ENCODE measurements around the gene RAB36. TPM values are rescaled to one million over a fixed set of nuclear protein-coding genes. Genes with fewer than 3 reads are reported as not detected.

Gene RAB36
- total RNA-seq, 2 donors from 2014 or later = 2.6 to 3.3 TPM

GRCh38 chr22:23213022-23213555 is 67.8 kb downstream of the RAB36 start:
- no peak overlapping the region for H3K4me3 Mint-ChIP-seq
- H3K27me3 Mint-ChIP-seq (ENCODE audit: insufficient read depth) = no peaks in the 10 kb centered on the region
- Histone ChIP-seq H3K27me3 (ENCODE audit: control insufficient read depth, insufficient read depth, low read length, poor library complexity, severe bottlenecking) (no peaks in the 10 kb centered on the region), H3K27ac (ENCODE audit: low read depth, low read length) (peak overlapping the region; percentile 52), H3K36me3 (ENCODE audit: control insufficient read depth, insufficient read depth, low read length) (peaks cover 25% of the 10 kb centered on the region), H3K9me3 (ENCODE audit: control insufficient read depth, low read length) (no peaks in the 10 kb centered on the region), H3K9ac (ENCODE audit: extremely low read depth, low read length, poor library complexity, severe bottlenecking) (no peak overlapping the region), H3K4me3 (ENCODE audit: low read length) (no peak overlapping the region), H3K4me1 (ENCODE audit: control insufficient read depth, insufficient read depth, low read length) (peaks cover 15% of the 10 kb centered on the region)
- H3K36me3 Mint-ChIP-seq (ENCODE audit: low read depth) = peaks cover 25% of the 10 kb centered on the region
- no peak for TF ChIP-seq CTCF (conservative IDR thresholded peaks at IDR 0.05)
- H3K27ac Mint-ChIP-seq = no peak overlapping the region
- WGBS, 2 experiments (ENCODE audit: insufficient coverage in 1 of 2, insufficient read length in 1 of 2) = 93 to 95% methylated on average over 12 to 13 of the region's 13 CpGs
- peaks cover 42% of the 10 kb centered on the region for H3K4me1 Mint-ChIP-seq
- no peaks in the 10 kb centered on the region for H3K9me3 Mint-ChIP-seq
- DNase-seq = no peak

GRCh38 chr22:23213581-23214334 is 68.5 kb downstream of the RAB36 start:
- H3K9me3 Mint-ChIP-seq = no peaks in the 10 kb centered on the region
- H3K36me3 Mint-ChIP-seq (ENCODE audit: low read depth) = peaks cover 23% of the 10 kb centered on the region
- no peak overlapping the region for H3K27ac Mint-ChIP-seq
- no peaks in the 10 kb centered on the region for H3K27me3 Mint-ChIP-seq (ENCODE audit: insufficient read depth)
- peaks cover 48% of the 10 kb centered on the region for H3K4me1 Mint-ChIP-seq
- H3K4me3 Mint-ChIP-seq = no peak overlapping the region
- no peak for DNase-seq
- no peak overlapping the region for H3K27ac ChIP-seq (ENCODE audit: low read depth, low read length)
- 94% methylated on average over 7 to 11 of the region's 11 CpGs for WGBS, 2 experiments (ENCODE audit: insufficient coverage in 1 of 2, insufficient read length in 1 of 2)
- H3K9ac ChIP-seq (ENCODE audit: extremely low read depth, low read length, poor library complexity, severe bottlenecking) = no peak overlapping the region
- TF ChIP-seq CTCF (conservative IDR thresholded peaks at IDR 0.05) = no peak
- H3K27me3 ChIP-seq (ENCODE audit: control insufficient read depth, insufficient read depth, low read length, poor library complexity, severe bottlenecking) = no peaks in the 10 kb centered on the region
- peaks cover 20% of the 10 kb centered on the region for H3K36me3 ChIP-seq (ENCODE audit: control insufficient read depth, insufficient read depth, low read length)
- no peak overlapping the region for H3K4me3 ChIP-seq (ENCODE audit: low read length)
- no peaks in the 10 kb centered on the region for H3K9me3 ChIP-seq (ENCODE audit: control insufficient read depth, low read length)
- H3K4me1 ChIP-seq (ENCODE audit: control insufficient read depth, insufficient read depth, low read length) = peaks cover 20% of the 10 kb centered on the region

Other genes with a start within 250 kb of the RAB36 start
- 10 to 100 TPM; 16.7 to 17.9 TPM for gene GNAZ, start 75.0 kb upstream of the RAB36 start, total RNA-seq
- 1 to 10 TPM in 1 of 2 donors, under 1 TPM in 1; 0.35 to 2.3 TPM for gene RSPH14, start 3.5 kb upstream of the RAB36 start, total RNA-seq
- gene BCR, start 35.0 kb downstream of the RAB36 start, total RNA-seq = 100 to 1,000 TPM; 102 to 172 TPM